ENCODE measurements around the gene DPP6.

Gene DPP6

GRCh38 chr7:154902600-154903082 lies 850.4 kb downstream of the DPP6 start:
- no peak overlapping the region for H3K4me3 ChIP-seq (ENCODE audit: low read depth, low read length)
- no peaks in the 10 kb centered on the region for H3K27me3 ChIP-seq (ENCODE audit: control insufficient read depth, insufficient read depth, low read length)
- peaks cover 2% of the 10 kb centered on the region; the same call in 1 of the 2 replicates for H3K9me3 ChIP-seq (ENCODE audit: control insufficient read depth, insufficient read depth, low read length)
- H3K9ac ChIP-seq (ENCODE audit: low read depth, low read length), result no peak overlapping the region
- no peaks in the 10 kb centered on the region for H3K36me3 ChIP-seq (ENCODE audit: control insufficient read depth, insufficient read depth, low read length)
- no peak overlapping the region for H3K27ac ChIP-seq (ENCODE audit: low read depth, low read length)
- H3K4me1 ChIP-seq (ENCODE audit: control insufficient read depth, insufficient read depth, low read length), result no peaks in the 10 kb centered on the region

DNA sequence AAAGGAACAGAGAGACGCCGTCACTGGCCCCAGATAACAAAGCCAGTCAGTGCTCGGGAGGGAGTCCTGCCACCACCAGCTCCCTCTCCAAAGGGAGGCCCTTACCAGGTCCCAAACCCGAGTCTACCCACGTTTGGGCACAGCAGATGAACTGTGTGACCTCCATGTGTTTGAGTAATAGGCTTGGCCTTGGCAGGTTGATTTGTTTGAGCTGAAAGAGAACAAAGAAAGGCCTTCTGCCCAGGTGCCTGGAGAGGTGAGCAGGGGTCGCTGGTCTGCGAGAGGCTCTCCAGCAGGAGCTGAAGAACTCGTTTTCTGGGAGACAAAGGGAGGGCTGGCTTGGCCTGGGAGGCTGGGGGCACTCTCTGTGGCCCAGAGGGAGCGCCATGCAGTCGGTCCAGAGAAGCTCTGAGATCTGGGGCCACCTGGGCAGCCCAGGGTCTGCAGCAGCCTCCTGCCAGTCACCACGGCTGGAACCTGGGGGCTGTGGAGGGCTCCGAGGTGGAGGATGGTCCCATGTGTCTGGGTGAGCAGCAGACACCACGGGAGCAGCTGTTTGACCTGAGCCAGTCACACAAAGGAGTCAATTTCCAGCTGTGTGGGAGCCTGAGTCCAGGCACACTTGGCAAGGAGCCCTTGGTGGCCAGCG lies 851.0 kb downstream of the DPP6 start:
- no peak overlapping the region for H3K4me3 ChIP-seq (ENCODE audit: low read depth, low read length)
- H3K36me3 ChIP-seq (ENCODE audit: control insufficient read depth, insufficient read depth, low read length), result no peaks in the 10 kb centered on the region
- peaks cover 2% of the 10 kb centered on the region; the same call in 1 of the 2 replicates for H3K9me3 ChIP-seq (ENCODE audit: control insufficient read depth, insufficient read depth, low read length)
- H3K4me1 ChIP-seq (ENCODE audit: control insufficient read depth, insufficient read depth, low read length), result no peaks in the 10 kb centered on the region
- H3K9ac ChIP-seq (ENCODE audit: low read depth, low read length), result no peak overlapping the region
- H3K27me3 ChIP-seq (ENCODE audit: control insufficient read depth, insufficient read depth, low read length), result no peaks in the 10 kb centered on the region
- H3K27ac ChIP-seq (ENCODE audit: low read depth, low read length), result no peak overlapping the region

DNA sequence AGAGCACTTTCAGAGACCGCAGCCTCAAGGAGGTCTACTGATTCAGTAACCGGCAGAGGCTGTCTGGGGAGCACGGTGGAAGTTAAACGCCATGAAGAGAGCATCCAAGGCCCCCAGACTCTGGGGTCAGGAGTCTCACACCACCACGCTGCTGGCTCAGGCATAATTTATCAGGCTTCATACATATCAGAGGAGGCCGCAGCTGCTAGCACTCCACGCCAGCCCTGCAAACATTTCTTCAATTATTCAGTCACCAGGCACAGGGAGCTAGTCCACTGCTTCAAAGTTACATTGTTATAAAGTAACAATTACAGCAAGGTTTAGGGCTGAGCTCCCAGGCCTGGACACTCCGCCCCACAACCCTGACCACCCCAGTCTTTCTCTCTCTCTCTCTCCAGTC lies 852.9 kb downstream of the DPP6 start:
- no peak overlapping the region for H3K9ac ChIP-seq (ENCODE audit: low read depth, low read length)
- no peak overlapping the region for H3K27ac ChIP-seq (ENCODE audit: low read depth, low read length)
- no peaks in the 10 kb centered on the region for H3K36me3 ChIP-seq (ENCODE audit: control insufficient read depth, insufficient read depth, low read length)
- H3K4me1 ChIP-seq (ENCODE audit: control insufficient read depth, insufficient read depth, low read length), result no peaks in the 10 kb centered on the region
- no peak overlapping the region for H3K4me3 ChIP-seq (ENCODE audit: low read depth, low read length)
- H3K9me3 ChIP-seq (ENCODE audit: control insufficient read depth, insufficient read depth, low read length), result peaks cover 12% of the 10 kb centered on the region
- H3K27me3 ChIP-seq (ENCODE audit: control insufficient read depth, insufficient read depth, low read length), result no peaks in the 10 kb centered on the region

DNA sequence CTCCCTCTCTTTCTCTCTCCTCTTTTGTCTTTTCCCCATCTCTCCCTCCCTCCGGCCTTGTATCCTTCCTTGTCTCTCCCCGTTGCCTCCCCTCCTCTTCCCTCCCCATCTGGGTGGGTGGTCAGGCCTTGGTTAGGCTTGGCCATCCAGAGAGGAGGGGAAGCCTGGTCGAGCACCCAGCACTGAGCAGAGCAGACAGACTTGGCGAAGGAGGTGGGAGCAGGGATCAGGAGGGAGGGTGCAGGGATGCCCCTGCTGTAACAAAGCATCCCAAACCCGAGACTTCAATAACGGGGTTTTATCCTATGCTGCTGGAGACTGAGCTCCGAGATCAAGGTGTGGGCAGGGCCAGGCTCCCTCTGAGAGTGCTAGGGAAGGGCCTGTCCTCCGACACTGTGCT lies 853.4 kb downstream of the DPP6 start:
- Histone ChIP-seq H3K4me3 (ENCODE audit: low read depth, low read length) (no peak overlapping the region), H3K27me3 (ENCODE audit: control insufficient read depth, insufficient read depth, low read length) (no peaks in the 10 kb centered on the region)

DNA sequence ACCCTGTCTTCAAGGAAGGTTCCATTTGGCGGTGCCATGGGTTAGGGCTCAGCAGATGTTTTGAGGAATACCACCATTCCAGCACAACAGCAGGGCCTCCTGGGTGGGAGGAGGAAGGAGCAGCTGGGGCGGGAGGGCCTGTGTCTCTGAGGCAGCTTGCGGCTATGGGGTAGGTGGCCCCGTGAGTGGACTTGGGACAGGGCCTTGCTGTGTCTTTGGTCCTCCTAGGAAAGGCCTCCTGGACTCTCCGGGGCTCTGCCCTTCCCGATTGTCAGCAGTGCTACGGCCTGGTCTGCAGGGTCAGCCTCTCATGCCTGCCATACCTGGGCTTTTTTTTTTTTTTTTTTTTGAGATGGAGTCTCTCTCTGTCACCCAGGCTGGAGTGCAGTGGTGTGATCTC lies 854.0 kb downstream of the DPP6 start:
- no peak overlapping the region for H3K4me3 ChIP-seq (ENCODE audit: low read depth, low read length)

More for the DNA sequence above, 853.4 kb downstream of the DPP6 start:
- peaks cover 12% of the 10 kb centered on the region for H3K9me3 ChIP-seq (ENCODE audit: control insufficient read depth, insufficient read depth, low read length)
- H3K9ac ChIP-seq (ENCODE audit: low read depth, low read length), result no peak overlapping the region
- no peaks in the 10 kb centered on the region for H3K4me1 ChIP-seq (ENCODE audit: control insufficient read depth, insufficient read depth, low read length)
- no peak overlapping the region for H3K27ac ChIP-seq (ENCODE audit: low read depth, low read length)
- no peaks in the 10 kb centered on the region for H3K36me3 ChIP-seq (ENCODE audit: control insufficient read depth, insufficient read depth, low read length)

GRCh38 chr7:154906736-154907355 lies 854.6 kb downstream of the DPP6 start:
- Histone ChIP-seq H3K9ac (ENCODE audit: low read depth, low read length) (no peak overlapping the region), H3K27me3 (ENCODE audit: control insufficient read depth, insufficient read depth, low read length) (no peaks in the 10 kb centered on the region), H3K9me3 (ENCODE audit: control insufficient read depth, insufficient read depth, low read length) (peaks cover 12% of the 10 kb centered on the region), H3K4me3 (ENCODE audit: low read depth, low read length) (no peak overlapping the region), H3K4me1 (ENCODE audit: control insufficient read depth, insufficient read depth, low read length) (no peaks in the 10 kb centered on the region), H3K27ac (ENCODE audit: low read depth, low read length) (no peak overlapping the region), H3K36me3 (ENCODE audit: control insufficient read depth, insufficient read depth, low read length) (no peaks in the 10 kb centered on the region)

More for the DNA sequence above, 854.0 kb downstream of the DPP6 start:
- Histone ChIP-seq H3K27ac (ENCODE audit: low read depth, low read length) (no peak overlapping the region), H3K9me3 (ENCODE audit: control insufficient read depth, insufficient read depth, low read length) (peaks cover 12% of the 10 kb centered on the region), H3K36me3 (ENCODE audit: control insufficient read depth, insufficient read depth, low read length) (no peaks in the 10 kb centered on the region), H3K27me3 (ENCODE audit: control insufficient read depth, insufficient read depth, low read length) (no peaks in the 10 kb centered on the region), H3K4me1 (ENCODE audit: control insufficient read depth, insufficient read depth, low read length) (no peaks in the 10 kb centered on the region), H3K9ac (ENCODE audit: low read depth, low read length) (no peak overlapping the region)

DNA sequence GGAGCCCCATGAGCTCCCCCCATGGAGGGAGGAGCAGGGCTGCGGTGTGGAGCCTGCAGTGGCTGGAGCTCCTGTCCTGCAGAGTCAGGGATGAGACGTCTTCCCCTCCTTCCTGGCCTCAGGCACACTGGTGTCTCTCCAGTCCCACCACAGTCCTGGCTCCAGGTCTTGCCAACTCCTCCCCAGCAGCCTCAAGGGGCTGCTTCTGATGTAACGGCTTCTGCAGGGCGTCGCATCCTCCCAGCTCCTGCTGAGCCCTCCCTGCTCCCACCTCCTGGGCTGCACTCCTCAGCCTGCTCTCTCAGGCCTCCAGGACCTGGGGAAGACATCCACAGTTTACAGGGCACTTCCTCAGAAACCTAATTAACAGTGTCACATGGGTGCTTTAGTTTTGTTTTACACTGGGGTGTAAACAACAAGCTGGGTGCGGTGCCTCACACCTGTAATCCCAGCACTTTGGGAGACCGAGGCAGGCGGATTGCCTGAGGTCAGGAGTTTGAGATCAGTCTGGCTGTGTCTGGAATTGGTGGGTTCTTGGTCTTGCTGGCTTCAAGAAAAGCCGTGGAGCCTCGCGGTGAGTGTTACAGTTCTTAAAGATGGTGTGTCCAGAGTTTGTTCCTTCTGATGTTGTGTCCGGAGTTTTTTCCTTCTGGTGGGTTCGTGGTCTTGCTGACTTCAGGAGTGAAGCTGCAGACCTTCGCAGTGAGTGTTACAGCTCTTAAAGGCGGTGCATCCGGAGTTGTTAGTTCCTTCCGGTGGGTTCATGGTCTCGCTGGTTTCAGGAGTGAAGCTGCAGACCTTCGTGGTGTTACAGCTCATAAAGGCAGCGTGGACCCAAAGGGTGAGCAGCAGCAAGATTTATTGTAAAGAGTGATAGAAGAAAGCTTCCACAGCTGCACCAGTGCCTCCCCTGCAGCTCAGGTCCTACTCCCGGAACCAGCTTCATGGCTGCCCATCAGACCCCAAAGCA lies 855.7 kb downstream of the DPP6 start:
- no peak overlapping the region for H3K4me3 ChIP-seq (ENCODE audit: low read depth, low read length)
- no peaks in the 10 kb centered on the region for H3K4me1 ChIP-seq (ENCODE audit: control insufficient read depth, insufficient read depth, low read length)
- no peaks in the 10 kb centered on the region for H3K36me3 ChIP-seq (ENCODE audit: control insufficient read depth, insufficient read depth, low read length)
- H3K27me3 ChIP-seq (ENCODE audit: control insufficient read depth, insufficient read depth, low read length), result no peaks in the 10 kb centered on the region
- H3K27ac ChIP-seq (ENCODE audit: low read depth, low read length), result no peak overlapping the region
- H3K9ac ChIP-seq (ENCODE audit: low read depth, low read length), result no peak overlapping the region
- peaks cover 12% of the 10 kb centered on the region for H3K9me3 ChIP-seq (ENCODE audit: control insufficient read depth, insufficient read depth, low read length)

- peaks cover 7% of the 10 kb centered on the region for H3K27me3 ChIP-seq (ENCODE audit: control insufficient read depth, insufficient read depth, low read length)
- H3K27ac ChIP-seq (ENCODE audit: low read depth, low read length), result no peak overlapping the region
- H3K4me3 ChIP-seq (ENCODE audit: low read depth, low read length), result no peak overlapping the region
- H3K4me1 ChIP-seq (ENCODE audit: control insufficient read depth, insufficient read depth, low read length), result 0 out of 2 replicates have a peak, but pooled peaks cover 6% of the 10 kb centered on the region
- H3K36me3 ChIP-seq (ENCODE audit: control insufficient read depth, insufficient read depth, low read length), result no peaks in the 10 kb centered on the region
- H3K9ac ChIP-seq (ENCODE audit: low read depth, low read length), result no peak overlapping the region
- H3K9me3 ChIP-seq (ENCODE audit: control insufficient read depth, insufficient read depth, low read length), result peaks cover 12% of the 10 kb centered on the region
These were observed 857.3 kb downstream of the DPP6 start for GRCh38 chr7:154909241-154910105.

GRCh38 chr7:154910125-154910524 lies 857.9 kb downstream of the DPP6 start:
- peaks cover 12% of the 10 kb centered on the region for H3K9me3 ChIP-seq (ENCODE audit: control insufficient read depth, insufficient read depth, low read length)
- H3K9ac ChIP-seq (ENCODE audit: low read depth, low read length), result no peak overlapping the region

GRCh38 chr7:154910977-154911376 lies 858.8 kb downstream of the DPP6 start:
- H3K4me3 ChIP-seq (ENCODE audit: low read depth, low read length), result no peak overlapping the region
- 0 out of 2 replicates have a peak, but pooled peaks cover 6% of the 10 kb centered on the region for H3K4me1 ChIP-seq (ENCODE audit: control insufficient read depth, insufficient read depth, low read length)
- H3K9me3 ChIP-seq (ENCODE audit: control insufficient read depth, insufficient read depth, low read length), result peaks cover 9% of the 10 kb centered on the region
- no peaks in the 10 kb centered on the region for H3K36me3 ChIP-seq (ENCODE audit: control insufficient read depth, insufficient read depth, low read length)
- H3K27ac ChIP-seq (ENCODE audit: low read depth, low read length), result no peak overlapping the region
- H3K9ac ChIP-seq (ENCODE audit: low read depth, low read length), result no peak overlapping the region
- peaks cover 13% of the 10 kb centered on the region for H3K27me3 ChIP-seq (ENCODE audit: control insufficient read depth, insufficient read depth, low read length)

More at GRCh38 chr7:154910125-154910524, 857.9 kb downstream of the DPP6 start:
- no peaks in the 10 kb centered on the region for H3K36me3 ChIP-seq (ENCODE audit: control insufficient read depth, insufficient read depth, low read length)
- H3K27ac ChIP-seq (ENCODE audit: low read depth, low read length), result no peak overlapping the region
- H3K4me1 ChIP-seq (ENCODE audit: control insufficient read depth, insufficient read depth, low read length), result 0 out of 2 replicates have a peak, but pooled peaks cover 6% of the 10 kb centered on the region
- H3K4me3 ChIP-seq (ENCODE audit: low read depth, low read length), result no peak overlapping the region
- peaks cover 13% of the 10 kb centered on the region for H3K27me3 ChIP-seq (ENCODE audit: control insufficient read depth, insufficient read depth, low read length)
